NOMO-1 treated with DMSO at 0.1 percent for 48 hours (cell line): ENCODE data around the gene LPGAT1.
"Not testable (repeated sequence)": the region's sequence is repeated elsewhere in the genome, so short reads cannot be mapped to it uniquely, and the experiment has no call there.

Experiments used
- DNase-seq: peaks from one replicate; lab custom pipeline; 2025; ENCODE audit not compliant: unreplicated experiment; lab: John Stamatoyannopoulos, UW

The LPGAT1 gene, protein sequence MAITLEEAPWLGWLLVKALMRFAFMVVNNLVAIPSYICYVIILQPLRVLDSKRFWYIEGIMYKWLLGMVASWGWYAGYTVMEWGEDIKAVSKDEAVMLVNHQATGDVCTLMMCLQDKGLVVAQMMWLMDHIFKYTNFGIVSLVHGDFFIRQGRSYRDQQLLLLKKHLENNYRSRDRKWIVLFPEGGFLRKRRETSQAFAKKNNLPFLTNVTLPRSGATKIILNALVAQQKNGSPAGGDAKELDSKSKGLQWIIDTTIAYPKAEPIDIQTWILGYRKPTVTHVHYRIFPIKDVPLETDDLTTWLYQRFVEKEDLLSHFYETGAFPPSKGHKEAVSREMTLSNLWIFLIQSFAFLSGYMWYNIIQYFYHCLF

DNA sequence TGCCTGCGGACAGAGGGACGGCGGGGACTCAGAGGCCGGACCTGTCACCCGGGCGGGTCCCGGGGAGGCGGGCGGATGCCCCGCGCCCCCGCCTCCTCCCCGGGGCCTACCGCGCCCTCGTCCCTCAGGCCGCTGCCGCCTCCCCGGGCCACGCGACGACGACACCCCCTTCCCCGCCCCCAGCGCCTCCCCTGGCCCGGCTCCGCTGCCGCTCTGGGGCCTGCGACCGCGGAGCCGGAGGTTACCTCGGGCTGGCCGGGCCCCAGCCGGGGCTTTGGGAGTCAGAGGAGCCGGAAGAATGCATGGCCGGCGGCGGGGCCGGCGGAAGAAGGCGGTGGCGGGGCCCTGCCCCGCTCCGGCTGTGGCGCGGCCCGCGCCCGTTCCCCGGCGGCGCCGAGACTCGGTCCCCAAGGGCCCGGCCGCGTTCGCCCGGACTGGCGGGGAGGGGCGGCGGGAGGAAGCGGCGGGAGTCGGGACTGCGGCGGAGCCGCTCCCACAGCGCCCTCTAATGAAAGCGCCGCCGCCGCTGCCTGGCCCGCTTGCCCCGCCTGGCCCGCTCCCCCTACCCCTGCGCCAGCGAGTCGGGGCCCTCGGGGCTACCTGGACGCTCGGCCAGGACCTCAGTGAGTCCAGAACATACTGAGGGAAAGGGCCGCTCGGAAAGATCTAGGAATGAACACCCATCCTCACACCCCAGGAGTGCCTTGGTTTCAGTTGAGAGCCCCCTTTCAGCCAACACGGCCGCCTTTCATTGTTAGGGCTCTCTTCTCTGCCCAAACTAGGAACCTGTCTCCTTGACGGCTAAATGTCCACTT, at the start of gene LPGAT1:
LPGAT1 (minus strand) TSS at position 436 of the 815 bp plus-strand sequence. CDS start 1,467 bp downstream, outside the sequence.
- peak; percentile 64 for DNase-seq

- DNase-seq = no peak
Measured at GRCh38 chr1:211879475-211879874, 48.9 kb upstream of the LPGAT1 start.

- no peak for DNase-seq
Measured at GRCh38 chr1:211876851-211877590, 46.5 kb upstream of the LPGAT1 start.

- no peak for DNase-seq
Measured at GRCh38 chr1:211875541-211875940, 45.0 kb upstream of the LPGAT1 start.

DNA sequence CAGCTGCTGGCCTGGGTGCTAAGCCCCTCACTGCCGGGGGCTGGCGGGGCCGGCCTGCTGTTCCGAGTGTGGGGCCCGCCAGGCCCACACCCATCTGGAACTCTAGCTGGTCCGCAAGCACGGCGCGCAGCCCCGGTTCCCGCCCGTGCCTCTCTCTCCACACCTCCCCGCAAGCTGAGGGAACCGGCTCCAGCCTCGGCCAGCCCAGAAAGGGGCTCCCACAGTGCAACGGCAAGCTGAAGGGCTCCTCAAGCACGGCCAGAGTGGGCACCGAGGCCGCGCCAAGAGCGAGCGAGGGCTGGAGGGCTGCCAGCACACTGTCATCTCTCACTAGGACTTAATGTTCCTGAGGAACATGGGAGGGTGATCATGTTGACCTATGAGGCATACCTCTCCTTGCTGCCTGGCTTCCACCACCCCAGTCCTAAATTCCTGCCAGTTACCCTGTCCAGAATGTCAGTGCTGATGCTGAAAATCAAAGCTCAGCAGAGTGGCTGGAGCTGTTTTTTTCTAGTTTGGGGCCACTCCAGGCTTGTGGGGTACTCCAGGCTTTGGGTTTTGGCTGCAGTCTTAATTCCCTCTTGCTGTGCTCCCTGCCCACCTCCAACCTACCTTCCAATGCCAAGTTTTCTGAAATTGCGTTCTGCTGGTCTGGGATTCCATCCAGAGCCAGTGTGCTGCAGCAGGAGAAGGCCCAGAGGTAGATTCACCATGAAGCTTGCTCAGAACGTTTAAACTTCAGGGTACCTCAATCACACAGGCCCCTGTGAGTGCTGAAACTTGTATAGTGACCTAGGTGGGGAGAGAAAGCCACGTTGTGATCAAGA, 44.2 kb upstream of the LPGAT1 start:
- DNase-seq = no peak

GRCh38 chr1:211873731-211874130, 43.2 kb upstream of the LPGAT1 start:
- DNase-seq = not testable (repeated sequence)

DNA sequence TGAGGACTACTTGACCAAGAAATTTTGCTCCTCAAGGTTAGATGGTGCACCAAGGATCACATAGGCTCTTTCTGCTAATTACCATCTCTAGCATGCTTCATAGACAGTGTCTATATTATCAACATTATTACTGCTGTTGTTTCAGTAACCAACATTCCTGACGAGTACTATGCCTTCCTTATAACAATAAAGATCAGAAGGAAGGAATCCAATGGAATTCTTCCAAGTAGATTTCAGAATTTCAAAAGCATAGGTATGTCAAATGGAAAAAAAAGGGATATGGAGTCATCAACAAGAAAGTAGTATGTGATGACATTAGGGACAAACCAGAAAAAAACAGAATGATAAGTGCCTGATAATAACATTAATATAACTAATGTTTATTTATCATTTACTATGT, 39.6 kb upstream of the LPGAT1 start:
- no peak for DNase-seq

GRCh38 chr1:211865180-211865579, 34.6 kb upstream of the LPGAT1 start:
- no peak for DNase-seq

GRCh38 chr1:211859405-211859804, 28.8 kb upstream of the LPGAT1 start:
- no peak for DNase-seq

GRCh38 chr1:211851174-211851573, 20.6 kb upstream of the LPGAT1 start:
- DNase-seq = no peak

- DNase-seq = peak; percentile 23
Measured at GRCh38 chr1:211843507-211844298, 13.1 kb upstream of the LPGAT1 start.

DNA sequence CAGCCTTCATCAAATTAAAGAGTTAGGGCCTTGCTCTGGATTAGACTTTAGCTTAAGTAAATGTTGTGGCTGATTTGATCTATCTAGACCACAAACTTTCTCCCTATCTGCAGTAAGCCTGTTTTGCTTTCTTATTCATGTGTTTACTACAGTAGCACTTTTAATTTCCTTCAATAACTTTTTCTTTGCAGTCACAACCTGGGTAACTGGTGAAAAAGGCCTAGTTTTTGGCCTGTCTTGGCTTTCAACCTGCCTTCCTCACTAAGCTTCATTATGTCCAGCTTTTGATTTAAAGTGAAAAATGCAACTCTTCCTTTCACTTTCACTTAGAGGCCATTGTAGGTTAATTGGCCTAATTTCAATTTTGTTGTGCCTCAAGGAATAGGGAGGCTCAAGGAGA, 12.5 kb upstream of the LPGAT1 start:
- DNase-seq = no peak

GRCh38 chr1:211842518-211842917, 12.0 kb upstream of the LPGAT1 start:
- no peak for DNase-seq

DNA sequence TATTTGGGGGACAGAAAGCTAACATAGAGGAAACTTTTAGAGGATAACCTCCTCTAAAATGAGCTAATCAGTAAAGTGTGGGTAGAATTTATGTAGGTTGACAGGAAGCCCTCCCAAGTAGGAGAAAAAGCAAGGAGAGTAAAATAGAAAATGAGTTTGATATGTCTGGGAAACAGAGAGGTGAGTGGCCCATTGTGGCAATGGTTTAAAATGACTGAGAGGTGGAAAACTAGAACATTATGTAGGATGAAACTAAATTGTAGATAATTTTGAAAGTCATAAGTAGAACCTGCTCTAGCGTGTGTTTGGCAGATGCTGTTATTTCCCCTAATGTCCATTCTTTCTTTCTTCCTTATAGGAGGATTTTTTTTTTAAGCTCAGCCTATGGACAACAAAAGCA, 8.5 kb upstream of the LPGAT1 start:
- no peak for DNase-seq

GRCh38 chr1:211833174-211833820, 2.7 kb upstream of the LPGAT1 start:
- DNase-seq = peak; percentile 34

- DNase-seq = no peak
Measured at GRCh38 chr1:211832661-211833060, 2.1 kb upstream of the LPGAT1 start.

- DNase-seq = no peak
Measured at GRCh38 chr1:211831558-211832323, 1.2 kb upstream of the LPGAT1 start.

- DNase-seq = no peak
Measured at GRCh38 chr1:211830055-211830327, 572 bp downstream of the LPGAT1 start.
